Transverse colon (tissue), 4 donors: Measurements from ENCODE around the gene TTLL9. TPM values are rescaled to one million over a fixed set of nuclear protein-coding genes. Genes with fewer than 3 reads are reported as not detected.

Source experiments
- DNase-seq: peaks from one replicate; pipeline ENCODE4 v3.0.0-alpha.2; 2019
- H3K27ac ChIP-seq, 4 donors: fragments of 200-600 bp; sonication (generic); 2 replicates each; pipeline ENCODE4 v1.5.1; 2016 to 2018; ENCODE audit warnings: inconsistent platforms in 4 of 4
- H3K27me3 ChIP-seq: fragments of 200-600 bp; sonication (generic); 2 replicates; pipeline ENCODE4 v1.5.1; 2017; ENCODE audit warnings: inconsistent platforms
- H3K36me3 ChIP-seq, 4 donors: fragments of 200-600 bp; sonication (generic); 2 replicates each; pipeline ENCODE4 v1.5.1; 2017 to 2019; ENCODE audit warnings: inconsistent platforms in 4 of 4
- H3K4me1 ChIP-seq, 4 donors: fragments of 200-600 bp; sonication (generic); 2 replicates each; pipeline ENCODE4 v1.5.1; 2017 to 2020; ENCODE audit warnings: inconsistent platforms in 4 of 4
- H3K4me3 ChIP-seq, 4 donors: fragments of 200-600 bp; sonication (generic); 1 replicate in 1 of 4; 2 replicates in 3 of 4; pipeline versions ENCODE4 v1.5.1 to v1.6.1; 2017 to 2019; ENCODE audit warnings: inconsistent platforms in 4 of 4
- H3K9me3 ChIP-seq, 2 donors: fragments of 200-600 bp; sonication (generic); 2 replicates each; pipeline ENCODE4 v1.5.1; 2017 to 2019; ENCODE audit warnings: inconsistent platforms in 2 of 2
- EP300 ChIP-seq: sonication (generic); formaldehyde crosslinking; IDR thresholded peaks from one replicate; pipeline ENCODE4 v1.6.1; 2017; ENCODE audit warnings: antibody characterized with exemption, low read depth
- POLR2A ChIP-seq: fragments of 450-650 bp; IDR thresholded peaks from one replicate; pipeline ENCODE4 v1.6.1; 2016; ENCODE audit warnings: antibody characterized with exemption, mild to moderate bottlenecking, moderate library complexity
- POLR2AphosphoS5 ChIP-seq, 3 donors: sonication (generic); formaldehyde crosslinking; IDR thresholded peaks; one replicate each; pipeline ENCODE4 v1.6.1; 2016; ENCODE audit warnings: antibody characterized with exemption in 3 of 3
- WGBS, 2 donors: methylation state at CpG; one replicate each; pipeline ENCODE4 v1.1.5; 2018; ENCODE audit warnings: low coverage in 1 of 2; 5-methylcytosine and 5-hydroxymethylcytosine counted together
- in situ Hi-C, 4 donors: fragments of 200-750 bp; cut with MboI; loops; one replicate each; pipeline versions ENCODE4 v1.15.0 to v1.15.1; 2017; ENCODE audit warnings: low sequenced_read_pairs in 3 of 4, low pct_ligation_motif_present in 1 of 4, low pct_unique_long_range_greater_than_20kb in 1 of 4
- intact Hi-C: fragments of 100-400 bp; cut with DNase I; formaldehyde crosslinking; loops from one replicate; pipeline ENCODE4 v1.15.1; 2023; ENCODE audit warnings: low total_unique reads
- total RNA-seq, 4 donors: library from RNA; depleted of rRNA; stranded (reverse); fragments of >200 nt; gene quantifications; one replicate each; pipeline ENCODE4 v1.1.0, GENCODE V29; 2016
- TF ChIP-seq, protein P1 (sequence below), 5 experiments: fragments of 200-600 bp in 3 of 5; fragments of 450-650 bp in 2 of 5; sonication (generic) in 3 of 5; IDR thresholded peaks; 1 replicate in 2 of 5; 2 replicates in 3 of 5; pipeline ENCODE4 v1.5.1; 2016 to 2017; ENCODE audit warnings: antibody characterized with exemption in 5 of 5, inconsistent platforms in 3 of 5, mild to moderate bottlenecking in 2 of 5, moderate library complexity in 1 of 5

The TTLL9 gene
- total RNA-seq, 4 donors from 2014 or later, result not detected

DNA sequence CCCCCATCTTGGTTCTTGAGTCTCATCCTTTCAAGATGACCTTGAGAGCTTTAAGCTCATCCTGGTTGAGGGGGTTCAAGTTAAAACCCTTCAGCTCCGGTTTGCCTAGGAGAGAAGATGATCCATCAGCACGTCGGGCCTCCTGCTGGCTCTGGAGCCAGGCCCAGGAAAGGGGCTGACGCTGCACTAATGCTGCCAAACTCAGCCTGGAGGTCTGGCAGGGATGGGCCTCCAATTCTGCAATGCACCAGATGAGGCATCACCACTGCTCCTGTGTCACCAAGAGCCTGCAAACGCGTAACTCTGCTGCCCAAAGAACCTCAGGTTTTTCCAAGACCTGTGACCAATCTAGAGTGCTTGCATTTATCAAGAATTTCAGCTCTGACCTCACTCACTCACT lies 75.4 kb downstream of the TTLL9 start:
- no peak for DNase-seq
- no peaks in the 10 kb centered on the region for H3K9me3 ChIP-seq
- H3K36me3 ChIP-seq, result peaks cover 0 to 37% (median 15%) of the 10 kb centered on the region in 4 donors

GRCh38 chr20:31948008-31948407 lies 77.6 kb downstream of the TTLL9 start:
- Histone ChIP-seq H3K27ac (no peak overlapping the region), H3K36me3 (peaks cover 0 to 37% (median 15%) of the 10 kb centered on the region in 4 donors), H3K9me3 (no peaks in the 10 kb centered on the region), H3K4me3 (no peak overlapping the region), H3K4me1 (peaks cover 9 to 16% (median 10%) of the 10 kb centered on the region in 4 donors), H3K27me3 (no peaks in the 10 kb centered on the region)
- in situ Hi-C loops, result loop anchor here in 1 of 4 donors (10.0 kb wide), 1 partner anchor 103 kb away; the partner anchor contains the start of gene FOXS1
- intact Hi-C loops, result no loop called here
- 100% methylated on average over 2 of the region's 2 CpGs; no CpG with 5 or more reads in 1 of the 2 donors for WGBS, 2 donors
- no peak for DNase-seq
- TF ChIP-seq POLR2A (no peak), EP300 (no peak), POLR2AphosphoS5 (IDR thresholded peaks at IDR 0.05) (no peak)
- TF ChIP-seq, protein P1, sequence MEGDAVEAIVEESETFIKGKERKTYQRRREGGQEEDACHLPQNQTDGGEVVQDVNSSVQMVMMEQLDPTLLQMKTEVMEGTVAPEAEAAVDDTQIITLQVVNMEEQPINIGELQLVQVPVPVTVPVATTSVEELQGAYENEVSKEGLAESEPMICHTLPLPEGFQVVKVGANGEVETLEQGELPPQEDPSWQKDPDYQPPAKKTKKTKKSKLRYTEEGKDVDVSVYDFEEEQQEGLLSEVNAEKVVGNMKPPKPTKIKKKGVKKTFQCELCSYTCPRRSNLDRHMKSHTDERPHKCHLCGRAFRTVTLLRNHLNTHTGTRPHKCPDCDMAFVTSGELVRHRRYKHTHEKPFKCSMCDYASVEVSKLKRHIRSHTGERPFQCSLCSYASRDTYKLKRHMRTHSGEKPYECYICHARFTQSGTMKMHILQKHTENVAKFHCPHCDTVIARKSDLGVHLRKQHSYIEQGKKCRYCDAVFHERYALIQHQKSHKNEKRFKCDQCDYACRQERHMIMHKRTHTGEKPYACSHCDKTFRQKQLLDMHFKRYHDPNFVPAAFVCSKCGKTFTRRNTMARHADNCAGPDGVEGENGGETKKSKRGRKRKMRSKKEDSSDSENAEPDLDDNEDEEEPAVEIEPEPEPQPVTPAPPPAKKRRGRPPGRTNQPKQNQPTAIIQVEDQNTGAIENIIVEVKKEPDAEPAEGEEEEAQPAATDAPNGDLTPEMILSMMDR (IDR thresholded peaks at IDR 0.05), result no peak

More for the DNA sequence above, 75.4 kb downstream of the TTLL9 start:
- intact Hi-C loops (loop anchor here (1.0 kb wide), 1 partner anchor 9 kb away; no protein-coding TSS in a partner anchor), in situ Hi-C loops (loop anchor here in 1 of 4 donors (10.0 kb wide), 1 partner anchor 101 kb away; the partner anchor contains the start of gene FOXS1)
- Histone ChIP-seq H3K27me3 (no peaks in the 10 kb centered on the region), H3K4me1 (peaks cover 5 to 11% (median 6%) of the 10 kb centered on the region in 4 donors), H3K4me3 (no peak overlapping the region), H3K27ac (no peak overlapping the region)
- 79% methylated on average over 5 of the region's 6 CpGs; no CpG with 5 or more reads in 1 of the 2 donors for WGBS, 2 donors
- TF ChIP-seq EP300 (no peak), POLR2A (no peak), POLR2AphosphoS5 (IDR thresholded peaks at IDR 0.05) (no peak)
- TF ChIP-seq, protein P1 (IDR thresholded peaks at IDR 0.05), result no peak

DNA sequence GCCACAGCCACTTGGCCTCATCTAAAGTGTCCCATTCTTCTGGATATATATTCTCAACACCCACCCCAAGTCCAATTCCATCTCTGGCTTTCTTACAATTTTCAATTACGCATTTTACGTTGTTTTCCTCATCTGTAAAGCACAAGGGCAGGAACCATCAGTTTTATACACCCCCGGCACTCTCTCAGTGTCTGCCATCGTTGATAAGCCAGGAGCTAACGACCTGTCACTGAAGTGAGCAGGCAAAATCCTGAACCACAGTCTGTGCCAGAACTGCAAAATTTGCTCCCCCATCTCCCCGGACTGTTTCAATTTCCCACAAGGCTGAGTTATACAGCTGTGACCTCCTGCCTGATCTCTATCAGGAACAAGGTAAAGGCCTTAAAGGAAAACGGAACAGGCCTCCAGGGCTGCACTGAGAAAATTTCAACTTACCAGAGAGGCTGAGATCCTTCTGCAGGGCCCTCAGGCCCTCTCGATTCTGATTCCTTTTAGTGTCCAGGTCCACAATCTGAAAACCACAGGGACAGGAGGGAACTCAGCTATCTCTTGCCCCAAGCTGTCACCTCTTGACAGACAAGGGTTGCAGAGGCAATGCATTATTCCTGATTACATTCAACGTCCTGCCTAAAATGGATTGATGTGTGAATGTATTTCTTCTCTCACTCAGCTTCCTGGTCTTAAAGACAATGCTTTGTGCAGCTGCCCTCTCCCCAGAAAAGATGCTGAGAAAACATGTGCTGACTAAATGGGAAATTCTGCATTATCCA lies 79.6 kb downstream of the TTLL9 start:
- 84 to 100% methylated on average over 2 to 9 of the region's 9 CpGs for WGBS, 2 donors
- Histone ChIP-seq H3K4me1 (peaks cover 9 to 13% (median 10%) of the 10 kb centered on the region in 4 donors), H3K36me3 (peaks cover 0 to 28% (median 15%) of the 10 kb centered on the region in 4 donors), H3K27ac (no peak overlapping the region), H3K27me3 (no peaks in the 10 kb centered on the region), H3K4me3 (no peak overlapping the region), H3K9me3 (no peaks in the 10 kb centered on the region)
- DNase-seq, result no peak
- TF ChIP-seq POLR2A (no peak), POLR2AphosphoS5 (IDR thresholded peaks at IDR 0.05) (no peak), EP300 (no peak)
- in situ Hi-C loops, result loop anchor here in 1 of 4 donors (10.0 kb wide), 1 partner anchor 105 kb away; the partner anchor contains the start of gene FOXS1
- intact Hi-C loops, result no loop called here

GRCh38 chr20:31951203-31951529 lies 80.7 kb downstream of the TTLL9 start:
- no peaks in the 10 kb centered on the region for H3K9me3 ChIP-seq
- intact Hi-C loops, result no loop called here
- no peak for DNase-seq
- H3K4me3 ChIP-seq, result peak overlapping the region; percentile 75 to 95 (median 82)
- H3K4me1 ChIP-seq, result peaks cover 9 to 13% (median 10%) of the 10 kb centered on the region in 4 donors
- no peak for TF ChIP-seq POLR2A
- TF ChIP-seq EP300, result no peak
- TF ChIP-seq, protein P1 (IDR thresholded peaks at IDR 0.05), result no peak
- no peak for TF ChIP-seq POLR2AphosphoS5 (IDR thresholded peaks at IDR 0.05)
- in situ Hi-C loops, result no loop called here
- WGBS, 2 donors, result 0 to 4% methylated on average over 1 to 6 of the region's 6 CpGs
- H3K27ac ChIP-seq, result peak overlapping the region in 3 of 4 donors; percentile 73 to 88 (median 84)
- H3K27me3 ChIP-seq, result no peaks in the 10 kb centered on the region
- H3K36me3 ChIP-seq, result peaks cover 0 to 24% (median 11%) of the 10 kb centered on the region in 4 donors
